ENCODE results near the gene PSMD14.

PSMD14 gene

DNA sequence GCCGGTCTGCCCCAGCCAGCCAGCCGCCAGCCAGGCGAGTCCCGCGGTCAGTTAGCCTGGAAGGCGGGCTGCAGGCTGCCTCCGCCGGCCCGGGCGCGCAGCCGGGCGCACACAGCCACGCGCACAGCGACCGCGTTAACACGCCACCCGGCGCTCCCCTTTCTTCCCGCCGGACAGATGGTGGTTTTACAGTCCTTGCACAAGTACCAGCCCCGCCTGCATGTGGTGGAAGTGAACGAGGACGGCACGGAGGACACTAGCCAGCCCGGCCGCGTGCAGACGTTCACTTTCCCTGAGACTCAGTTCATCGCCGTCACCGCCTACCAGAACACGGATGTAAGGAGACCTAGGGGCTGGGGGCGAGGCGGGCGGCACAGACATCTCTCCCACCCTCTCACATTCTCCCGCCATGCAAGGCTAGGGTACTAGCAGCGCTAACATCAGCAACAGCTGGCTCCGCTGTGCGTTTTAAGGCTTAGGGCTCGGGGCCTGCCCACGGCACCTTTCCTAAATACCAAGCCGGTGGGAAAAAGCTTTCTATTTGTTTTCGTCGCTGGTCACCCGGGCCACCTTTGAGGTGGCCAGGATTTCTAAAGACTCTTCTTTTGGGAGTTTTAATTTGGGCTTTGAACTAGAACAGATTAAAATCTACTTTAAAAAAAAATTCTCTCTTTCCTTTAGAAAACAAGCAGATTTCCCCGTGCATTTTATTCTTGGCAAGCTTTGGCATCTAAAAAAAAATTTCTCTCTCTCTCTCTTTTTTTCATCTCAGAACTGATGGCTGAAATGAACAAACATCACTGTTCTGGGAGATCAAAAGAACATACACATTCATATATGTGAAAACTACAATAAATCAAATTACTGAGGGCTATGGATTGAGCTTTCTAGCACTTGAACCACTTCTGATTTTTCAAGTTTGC, 110.8 kb downstream of the PSMD14 start:
- TF ChIP-seq CTCF (IDR thresholded peaks at IDR 0.05): no peak
- Histone ChIP-seq H3K9ac (no peak overlapping the region), H3K4me3 (ENCODE audit: low read depth, low read length) (no peak overlapping the region)

DNA sequence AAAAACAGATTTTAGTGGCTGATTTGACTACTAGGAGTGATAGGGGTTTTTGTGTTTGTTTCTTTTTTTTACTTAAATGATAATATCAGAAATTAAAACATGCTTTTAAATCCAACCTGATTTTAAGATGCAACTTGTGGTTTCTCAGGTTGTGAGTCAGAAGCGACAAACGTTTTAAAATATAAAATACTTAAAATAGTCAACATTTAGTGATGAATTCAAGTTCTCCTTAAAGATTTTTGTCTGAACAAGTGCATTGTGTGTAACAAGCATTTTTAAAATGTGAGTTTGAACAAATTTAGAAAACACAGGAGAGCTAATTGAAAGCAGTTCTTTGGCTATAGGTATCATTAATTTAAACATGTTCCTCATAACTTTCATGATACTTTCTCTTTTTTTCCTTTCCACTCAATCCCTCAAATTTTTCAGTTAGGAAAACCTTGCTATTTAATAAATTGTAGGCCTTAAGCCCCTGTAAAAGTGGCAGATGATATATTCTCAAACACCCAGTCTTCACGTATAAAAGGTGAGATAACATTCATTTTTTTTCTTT, 111.5 kb downstream of the PSMD14 start:
- no peaks in the 10 kb centered on the region for H3K79me2 ChIP-seq
- no peak overlapping the region for H3K4me2 ChIP-seq (ENCODE audit: low read length)
- H3K9me3 ChIP-seq (ENCODE audit: control insufficient read depth, low read length): no peaks in the 10 kb centered on the region
- TF ChIP-seq CTCF (IDR thresholded peaks at IDR 0.05): no peak
- H2AFZ ChIP-seq: no peak overlapping the region
- H3K36me3 ChIP-seq (ENCODE audit: control insufficient read depth, insufficient read depth, low read length): no peaks in the 10 kb centered on the region
- peaks cover 24% of the 10 kb centered on the region for H3K27me3 ChIP-seq (ENCODE audit: control insufficient read depth, insufficient read depth, low read length)
- peaks cover 3% of the 10 kb centered on the region for H3K4me1 ChIP-seq
- no peak overlapping the region for H3K4me3 ChIP-seq (ENCODE audit: low read depth, low read length)
- no peak overlapping the region for H3K9ac ChIP-seq
- H3K27ac ChIP-seq: no peak overlapping the region

More for the DNA sequence above, 110.8 kb downstream of the PSMD14 start:
- no peaks in the 10 kb centered on the region for H3K79me2 ChIP-seq
- H3K27ac ChIP-seq: no peak overlapping the region
- no peak overlapping the region for H2AFZ ChIP-seq
- H3K4me1 ChIP-seq: peaks cover 3% of the 10 kb centered on the region
- peaks cover 18% of the 10 kb centered on the region for H3K27me3 ChIP-seq (ENCODE audit: control insufficient read depth, insufficient read depth, low read length)
- H3K9me3 ChIP-seq (ENCODE audit: control insufficient read depth, low read length): no peaks in the 10 kb centered on the region
- H3K36me3 ChIP-seq (ENCODE audit: control insufficient read depth, insufficient read depth, low read length): no peaks in the 10 kb centered on the region
- H3K4me2 ChIP-seq (ENCODE audit: low read length): no peak overlapping the region

- Histone ChIP-seq H2AFZ (no peak overlapping the region), H3K27ac (no peak overlapping the region), H3K9me3 (ENCODE audit: control insufficient read depth, low read length) (no peaks in the 10 kb centered on the region), H3K27me3 (ENCODE audit: control insufficient read depth, insufficient read depth, low read length) (peaks cover 32% of the 10 kb centered on the region), H3K79me2 (no peaks in the 10 kb centered on the region), H3K4me1 (peaks cover 3% of the 10 kb centered on the region), H3K4me2 (ENCODE audit: low read length) (no peak overlapping the region), H3K4me3 (ENCODE audit: low read depth, low read length) (no peak overlapping the region), H3K36me3 (ENCODE audit: control insufficient read depth, insufficient read depth, low read length) (no peaks in the 10 kb centered on the region), H3K9ac (no peak overlapping the region)
- no peak for TF ChIP-seq CTCF (IDR thresholded peaks at IDR 0.05)
These were observed 112.3 kb downstream of the PSMD14 start for GRCh38 chr2:161420406-161421074.

GRCh38 chr2:161421686-161422085, 113.5 kb downstream of the PSMD14 start:
- Histone ChIP-seq H3K27ac (no peak overlapping the region), H3K79me2 (no peaks in the 10 kb centered on the region), H3K4me2 (ENCODE audit: low read length) (no peak overlapping the region), H2AFZ (no peak overlapping the region), H3K4me3 (ENCODE audit: low read depth, low read length) (no peak overlapping the region), H3K4me1 (no peaks in the 10 kb centered on the region), H3K9ac (no peak overlapping the region), H3K36me3 (ENCODE audit: control insufficient read depth, insufficient read depth, low read length) (no peaks in the 10 kb centered on the region), H3K9me3 (ENCODE audit: control insufficient read depth, low read length) (no peaks in the 10 kb centered on the region), H3K27me3 (ENCODE audit: control insufficient read depth, insufficient read depth, low read length) (peaks cover 37% of the 10 kb centered on the region)
- TF ChIP-seq CTCF (IDR thresholded peaks at IDR 0.05): no peak

Measured in parathyroid adenoma (tissue), 2 donors.